GM19193 (cell line): ENCODE data around the gene SERPIND1.

ENCODE experiments used
- POLR2A ChIP-seq: IDR thresholded peaks from 4 replicates; pipeline ENCODE4 v1.6.1; 2011; ENCODE audit not compliant: insufficient read depth, insufficient read length; ENCODE audit errors: extremely low read depth

The SERPIND1 gene

GRCh38 chr22:20773793-20774212 is at the start of gene SERPIND1:
Gene SERPIND1 (plus strand): TSS chr22:20774113. CDS start chr22:20779313, 5,200 bp downstream.
- TF ChIP-seq POLR2A, result no peak

- TF ChIP-seq POLR2A, result no peak
Observed at GRCh38 chr22:20724676-20725454, 49.0 kb upstream of the SERPIND1 start.

- TF ChIP-seq POLR2A, result no peak
Observed at GRCh38 chr22:20725987-20726558, 47.8 kb upstream of the SERPIND1 start.

- TF ChIP-seq POLR2A, result no peak
Observed at GRCh38 chr22:20727118-20728015, 46.5 kb upstream of the SERPIND1 start.

- TF ChIP-seq POLR2A, result no peak
Observed at GRCh38 chr22:20728523-20729190, 45.3 kb upstream of the SERPIND1 start.

- TF ChIP-seq POLR2A, result no peak
Observed at GRCh38 chr22:20729194-20729593, 44.7 kb upstream of the SERPIND1 start.

- no peak for TF ChIP-seq POLR2A
Observed at GRCh38 chr22:20738394-20739089, 35.4 kb upstream of the SERPIND1 start.

GRCh38 chr22:20740222-20740951 is 33.5 kb upstream of the SERPIND1 start:
- TF ChIP-seq POLR2A, result no peak

GRCh38 chr22:20741008-20741633 is 32.8 kb upstream of the SERPIND1 start:
- TF ChIP-seq POLR2A, result no peak

- TF ChIP-seq POLR2A, result no peak
Observed at GRCh38 chr22:20741634-20742581, 32.0 kb upstream of the SERPIND1 start.

GRCh38 chr22:20742764-20743163 is 31.1 kb upstream of the SERPIND1 start:
- no peak for TF ChIP-seq POLR2A

GRCh38 chr22:20744456-20744855 is 29.5 kb upstream of the SERPIND1 start:
- no peak for TF ChIP-seq POLR2A
